ENCODE results near the gene POU2AF1.

POU2AF1 gene

GRCh38 chr11:111387363-111387762, 8.3 kb upstream of the POU2AF1 start:
- DNase-seq (ENCODE audit: low read depth): no peak

GRCh38 chr11:111386611-111387150, 7.6 kb upstream of the POU2AF1 start:
- DNase-seq (ENCODE audit: low read depth): no peak

GRCh38 chr11:111384494-111384893, 5.4 kb upstream of the POU2AF1 start:
- DNase-seq (ENCODE audit: low read depth): no peak

- no peak for DNase-seq (ENCODE audit: low read depth)
Measured at GRCh38 chr11:111382451-111382850, 3.4 kb upstream of the POU2AF1 start.

- no peak for DNase-seq (ENCODE audit: low read depth)
Measured at GRCh38 chr11:111379602-111380136, 594 bp upstream of the POU2AF1 start.

GRCh38 chr11:111378185-111378860, 752 bp downstream of the POU2AF1 start:
- DNase-seq (ENCODE audit: low read depth): no peak

GRCh38 chr11:111376181-111376871, 2.7 kb downstream of the POU2AF1 start:
- no peak for DNase-seq (ENCODE audit: low read depth)

- DNase-seq (ENCODE audit: low read depth): no peak
Measured at GRCh38 chr11:111373590-111373989, 5.5 kb downstream of the POU2AF1 start.

- no peak for DNase-seq (ENCODE audit: low read depth)
Measured at GRCh38 chr11:111372538-111372937, 6.5 kb downstream of the POU2AF1 start.

- DNase-seq (ENCODE audit: low read depth): no peak
Measured at GRCh38 chr11:111370902-111371578, 8.0 kb downstream of the POU2AF1 start.

- no peak for DNase-seq (ENCODE audit: low read depth)
Measured at GRCh38 chr11:111370270-111370901, 8.7 kb downstream of the POU2AF1 start.

- no peak for DNase-seq (ENCODE audit: low read depth)
Measured at GRCh38 chr11:111368285-111368560, 10.9 kb downstream of the POU2AF1 start.

GRCh38 chr11:111367411-111368284, 11.4 kb downstream of the POU2AF1 start:
- no peak for DNase-seq (ENCODE audit: low read depth)

- DNase-seq (ENCODE audit: low read depth): no peak
Measured at GRCh38 chr11:111366560-111367410, 12.3 kb downstream of the POU2AF1 start.

GRCh38 chr11:111365722-111366559, 13.1 kb downstream of the POU2AF1 start:
- DNase-seq (ENCODE audit: low read depth): no peak

GRCh38 chr11:111364503-111364902, 14.6 kb downstream of the POU2AF1 start:
- DNase-seq (ENCODE audit: low read depth): no peak

- DNase-seq (ENCODE audit: low read depth): no peak
Measured at GRCh38 chr11:111363985-111364384, 15.1 kb downstream of the POU2AF1 start.

- DNase-seq (ENCODE audit: low read depth): no peak
Measured at GRCh38 chr11:111362887-111363411, 16.1 kb downstream of the POU2AF1 start.

GRCh38 chr11:111361874-111362273, 17.2 kb downstream of the POU2AF1 start:
- no peak for DNase-seq (ENCODE audit: low read depth)

Measured in stimulated activated CD8-positive, alpha-beta memory T cell treated with anti-CD3 and anti-CD28 coated beads, Interleukin-12 subunit alpha, Interleukin-12 subunit beta, amount 100 ng/mL, for 1 hour (primary cell).